Karpas-422 (cell line): ENCODE results near the gene GNAT3. TPM values are rescaled to one million over a fixed set of nuclear protein-coding genes. Genes with fewer than 3 reads are reported as not detected.

ENCODE experiments used
- DNase-seq: peaks from one replicate; pipeline ENCODE4 v3.0.0-alpha.2; 2015
- H2AFZ ChIP-seq: fragments of 200-600 bp; sonication (generic); 2 replicates; pipeline ENCODE4 v1.6.1; 2014; ENCODE audit warnings: antibody characterized with exemption, low read length, mixed read lengths
- H3K27ac ChIP-seq: fragments of 200-600 bp; sonication (generic); 2 replicates; pipeline ENCODE4 v1.5.1; 2014; ENCODE audit warnings: mild to moderate bottlenecking, low read length, moderate library complexity
- H3K27me3 ChIP-seq: fragments of 200-600 bp; sonication (generic); 2 replicates; pipeline ENCODE4 v1.6.1; 2014; ENCODE audit warnings: low read length, mixed read lengths
- H3K36me3 ChIP-seq: fragments of 200-600 bp; sonication (generic); 2 replicates; pipeline ENCODE4 v1.6.1; 2014; ENCODE audit warnings: low read length, mixed read lengths; ENCODE audit not compliant: insufficient read depth
- H3K4me1 ChIP-seq: fragments of 200-600 bp; sonication (generic); 2 replicates; pipeline ENCODE4 v1.6.1; 2014; ENCODE audit warnings: mild to moderate bottlenecking, low read length, mixed read lengths
- H3K4me2 ChIP-seq: fragments of 200-600 bp; sonication (generic); 2 replicates; pipeline ENCODE4 v1.6.1; 2014; ENCODE audit warnings: low read length, low read depth, mild to moderate bottlenecking; ENCODE audit not compliant: poor library complexity, severe bottlenecking
- H3K4me3 ChIP-seq: fragments of 200-600 bp; sonication (generic); 2 replicates; pipeline ENCODE4 v1.5.1; 2014; ENCODE audit warnings: mild to moderate bottlenecking, antibody characterized with exemption, low read length, mixed read lengths
- H3K79me2 ChIP-seq: fragments of 200-600 bp; sonication (generic); 2 replicates; pipeline ENCODE4 v1.6.1; 2014; ENCODE audit warnings: mild to moderate bottlenecking, low read length, mixed read lengths
- H3K9ac ChIP-seq: fragments of 200-600 bp; sonication (generic); 2 replicates; pipeline ENCODE4 v1.6.0; 2014; ENCODE audit warnings: low read length
- H3K9me2 ChIP-seq: fragments of 200-600 bp; sonication (generic), shearing (Covaris generic); replicated peaks from 2 replicates; pipeline ENCODE4 v1.6.0; 2014; ENCODE audit warnings: mild to moderate bottlenecking, low read length, moderate library complexity; ENCODE audit not compliant: insufficient read depth
- H3K9me3 ChIP-seq: fragments of 300-700, 200-600 bp; sonication (generic); 2 replicates; pipeline ENCODE4 v1.6.1; 2014; ENCODE audit warnings: low read length, mixed read lengths
- H4K20me1 ChIP-seq: fragments of 200-600 bp; sonication (generic); 2 replicates; pipeline ENCODE4 v1.6.1; 2014; ENCODE audit warnings: mild to moderate bottlenecking, antibody characterized with exemption, low read length, low read depth; ENCODE audit not compliant: insufficient read depth
- total RNA-seq: library from RNA; depleted of rRNA; stranded (reverse); fragments of >200 nt; shearing (Covaris generic); gene quantifications from 2 replicates; pipeline ENCODE4 v1.2.3, GENCODE V29; 2014; ENCODE audit warnings: low replicate concordance; rRNA removed

The GNAT3 gene
- 0.26 and 0.43 TPM in 2 replicates for total RNA-seq

DNA sequence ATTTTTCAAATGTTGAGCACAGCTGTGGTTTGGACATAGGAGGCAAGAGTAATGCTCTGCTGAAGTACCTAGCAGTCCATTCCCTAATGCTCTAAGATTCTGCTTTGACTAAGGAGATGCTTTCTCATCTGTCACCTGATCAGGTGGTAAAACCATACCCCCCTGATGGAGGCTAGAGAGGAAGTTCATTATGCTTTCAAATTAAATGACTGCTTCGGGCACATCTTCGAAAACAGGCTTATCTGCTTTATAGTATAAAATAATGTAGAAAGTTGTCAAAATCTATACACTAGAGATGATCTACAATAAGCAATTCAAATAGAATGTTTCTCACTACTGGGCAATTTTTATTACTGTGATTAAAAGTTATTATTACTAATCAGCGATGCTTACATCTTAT is at the start of gene GNAT3:
Gene GNAT3 (minus strand): TSS at position 101 of the 400 bp plus-strand sequence. CDS start 138 bp downstream, outside the sequence.
- DNase-seq: no peak

GRCh38 chr7:80558116-80558515 is 46.3 kb upstream of the GNAT3 start:
- Histone ChIP-seq H3K4me1 (no peaks in the 10 kb centered on the region), H3K9ac (no peak overlapping the region), H3K9me2 (no peaks in the 10 kb centered on the region), H4K20me1 (no peaks in the 10 kb centered on the region), H3K79me2 (no peaks in the 10 kb centered on the region), H3K4me3 (no peak overlapping the region), H2AFZ (no peak overlapping the region), H3K9me3 (peaks cover 28% of the 10 kb centered on the region), H3K27me3 (no peaks in the 10 kb centered on the region), H3K27ac (no peak overlapping the region), H3K36me3 (no peaks in the 10 kb centered on the region), H3K4me2 (no peak overlapping the region)
- no peak for DNase-seq

More for the DNA sequence above, at the start of gene GNAT3:
- Histone ChIP-seq H2AFZ (no peak within 1 kb of the TSS), H3K79me2 (no peaks in the 10 kb centered on the region), H3K9me2 (no peaks in the 10 kb centered on the region), H3K4me2 (no peak within 1 kb of the TSS), H3K27me3 (no peaks in the 10 kb centered on the region), H3K4me1 (no peaks in the 10 kb centered on the region; the same call in 1 of the 2 replicates), H3K4me3 (no peak within 1 kb of the TSS), H3K27ac (no peak within 1 kb of the TSS), H3K9me3 (peaks cover 10% of the 10 kb centered on the region; the same call in 1 of the 2 replicates), H3K36me3 (no peaks in the 10 kb centered on the region), H4K20me1 (no peaks in the 10 kb centered on the region), H3K9ac (no peak within 1 kb of the TSS)

DNA sequence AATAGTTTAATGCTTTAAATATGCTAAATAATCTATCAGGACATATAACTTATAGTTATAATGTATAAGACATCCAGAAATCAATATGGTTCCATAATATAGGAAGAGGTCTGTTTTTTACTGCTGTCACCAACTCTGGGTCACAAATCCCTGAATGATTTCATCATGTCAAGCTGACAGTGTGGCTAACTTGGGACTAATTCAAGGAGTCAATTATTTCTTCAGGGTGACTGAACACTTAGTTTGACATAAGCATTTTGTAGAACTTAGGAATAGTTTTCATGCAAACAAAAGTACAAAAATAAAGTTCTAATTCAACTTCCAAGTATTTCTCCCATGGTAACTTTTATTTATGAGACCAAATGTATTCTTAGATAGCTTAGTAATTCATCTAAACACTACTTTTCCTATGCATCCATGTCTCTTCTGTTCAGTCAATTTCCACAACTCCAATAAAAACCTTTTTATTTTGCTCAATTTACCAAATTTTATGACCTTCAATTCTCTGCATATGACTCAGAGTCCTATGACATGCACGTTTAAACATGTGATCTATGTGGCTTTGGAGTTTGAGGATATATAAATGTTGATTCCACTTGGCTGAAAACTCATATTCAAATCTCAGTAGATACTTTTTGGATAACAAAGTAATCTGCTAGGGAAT is 40.3 kb upstream of the GNAT3 start:
- peaks cover 26% of the 10 kb centered on the region for H3K9me3 ChIP-seq
- H3K36me3 ChIP-seq: no peaks in the 10 kb centered on the region

DNA sequence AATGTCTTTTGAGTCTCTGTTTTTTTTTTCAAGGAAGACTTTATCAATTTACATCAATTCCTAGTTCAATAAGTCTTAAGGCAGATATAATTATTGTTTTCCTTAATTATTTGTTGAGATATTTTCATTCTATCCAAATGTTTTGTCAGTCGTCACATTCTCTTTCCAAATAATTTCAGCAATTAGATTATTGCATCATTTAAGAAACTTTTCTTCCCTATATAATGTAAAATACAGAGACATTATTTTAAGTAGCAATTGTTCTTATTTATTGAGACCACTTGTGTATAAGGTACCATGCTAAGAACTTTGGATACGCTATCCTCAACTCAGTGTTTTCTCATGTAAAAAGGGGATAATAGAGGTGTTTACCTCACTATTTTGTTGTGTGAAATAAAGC is 38.1 kb upstream of the GNAT3 start:
- Histone ChIP-seq H2AFZ (no peak overlapping the region), H3K9ac (no peak overlapping the region), H4K20me1 (no peaks in the 10 kb centered on the region), H3K27ac (no peak overlapping the region), H3K79me2 (no peaks in the 10 kb centered on the region), H3K9me2 (no peaks in the 10 kb centered on the region), H3K4me2 (no peak overlapping the region), H3K4me1 (no peaks in the 10 kb centered on the region), H3K27me3 (no peaks in the 10 kb centered on the region), H3K36me3 (no peaks in the 10 kb centered on the region), H3K9me3 (peaks cover 20% of the 10 kb centered on the region), H3K4me3 (no peak overlapping the region)
- no peak for DNase-seq

More for the DNA sequence above, 40.3 kb upstream of the GNAT3 start:
- no peak overlapping the region for H3K4me3 ChIP-seq
- no peak overlapping the region for H3K27ac ChIP-seq
- no peaks in the 10 kb centered on the region for H3K79me2 ChIP-seq
- H3K9ac ChIP-seq: no peak overlapping the region
- no peaks in the 10 kb centered on the region for H3K4me1 ChIP-seq
- no peak overlapping the region for H2AFZ ChIP-seq
- no peak overlapping the region for H3K4me2 ChIP-seq
- no peaks in the 10 kb centered on the region for H4K20me1 ChIP-seq
- DNase-seq: no peak
- no peaks in the 10 kb centered on the region for H3K9me2 ChIP-seq
- no peaks in the 10 kb centered on the region for H3K27me3 ChIP-seq

- no peak overlapping the region for H2AFZ ChIP-seq
- no peak overlapping the region for H3K4me2 ChIP-seq
- H3K9me2 ChIP-seq: no peaks in the 10 kb centered on the region
- H3K9me3 ChIP-seq: peaks cover 26% of the 10 kb centered on the region
- H4K20me1 ChIP-seq: no peaks in the 10 kb centered on the region
- H3K36me3 ChIP-seq: no peaks in the 10 kb centered on the region
- no peak overlapping the region for H3K4me3 ChIP-seq
- no peak overlapping the region for H3K27ac ChIP-seq
- H3K4me1 ChIP-seq: no peaks in the 10 kb centered on the region
- no peak overlapping the region for H3K9ac ChIP-seq
- no peak for DNase-seq
- H3K79me2 ChIP-seq: no peaks in the 10 kb centered on the region
- H3K27me3 ChIP-seq: no peaks in the 10 kb centered on the region
Observed at GRCh38 chr7:80548840-80549530, 37.1 kb upstream of the GNAT3 start.

DNA sequence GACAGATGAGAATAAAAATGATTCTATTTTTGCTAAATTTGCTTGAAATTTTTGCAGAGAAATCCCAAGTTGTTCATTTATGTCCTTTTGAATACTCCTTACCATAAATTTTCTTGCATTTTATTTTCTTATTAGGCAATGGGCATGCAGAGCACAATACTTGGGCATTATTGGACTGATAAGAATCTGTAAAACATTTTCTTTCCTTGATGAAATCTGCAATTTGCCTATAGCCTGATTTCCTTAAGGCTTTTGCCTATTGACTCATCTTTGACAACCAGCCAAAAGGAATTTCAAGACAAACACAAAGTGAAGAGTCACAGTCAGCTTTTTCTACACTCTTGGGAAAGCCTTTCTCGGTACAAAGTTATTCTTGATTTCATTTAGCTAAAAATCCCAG is 30.5 kb upstream of the GNAT3 start:
- Histone ChIP-seq H3K79me2 (no peaks in the 10 kb centered on the region), H3K4me2 (no peak overlapping the region), H3K27me3 (no peaks in the 10 kb centered on the region), H2AFZ (no peak overlapping the region), H3K9me3 (peaks cover 25% of the 10 kb centered on the region), H3K4me3 (no peak overlapping the region), H4K20me1 (no peaks in the 10 kb centered on the region), H3K9ac (no peak overlapping the region), H3K4me1 (no peaks in the 10 kb centered on the region), H3K27ac (no peak overlapping the region), H3K9me2 (no peaks in the 10 kb centered on the region), H3K36me3 (no peaks in the 10 kb centered on the region)
- DNase-seq: no peak

DNA sequence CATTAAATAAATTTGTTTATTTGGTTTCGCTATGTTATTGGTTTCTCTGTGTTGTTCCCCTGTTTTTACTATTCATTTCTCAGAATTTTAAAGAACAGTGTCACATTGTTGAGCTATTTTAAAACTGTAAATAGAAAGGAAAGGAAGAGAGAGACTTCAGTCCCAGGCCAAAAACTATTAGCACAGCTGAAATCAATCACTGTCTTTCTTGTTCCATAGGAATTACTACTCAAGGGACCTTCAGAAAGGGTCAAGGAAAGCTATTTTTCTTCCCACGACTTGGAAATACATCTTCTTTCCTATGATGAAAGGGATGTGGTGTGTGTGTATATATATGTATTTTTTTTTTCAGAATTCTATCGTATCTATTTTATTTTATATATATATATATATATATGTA is 29.0 kb upstream of the GNAT3 start:
- H3K27me3 ChIP-seq: no peaks in the 10 kb centered on the region
- H3K27ac ChIP-seq: no peak overlapping the region
- no peak overlapping the region for H2AFZ ChIP-seq
- no peak for DNase-seq
- H3K4me3 ChIP-seq: no peak overlapping the region
- no peaks in the 10 kb centered on the region for H3K9me2 ChIP-seq
- no peak overlapping the region for H3K9ac ChIP-seq
- no peaks in the 10 kb centered on the region for H3K36me3 ChIP-seq
- no peaks in the 10 kb centered on the region for H4K20me1 ChIP-seq
- H3K4me1 ChIP-seq: no peaks in the 10 kb centered on the region
- H3K9me3 ChIP-seq: peaks cover 32% of the 10 kb centered on the region
- no peaks in the 10 kb centered on the region for H3K79me2 ChIP-seq
- H3K4me2 ChIP-seq: no peak overlapping the region

DNA sequence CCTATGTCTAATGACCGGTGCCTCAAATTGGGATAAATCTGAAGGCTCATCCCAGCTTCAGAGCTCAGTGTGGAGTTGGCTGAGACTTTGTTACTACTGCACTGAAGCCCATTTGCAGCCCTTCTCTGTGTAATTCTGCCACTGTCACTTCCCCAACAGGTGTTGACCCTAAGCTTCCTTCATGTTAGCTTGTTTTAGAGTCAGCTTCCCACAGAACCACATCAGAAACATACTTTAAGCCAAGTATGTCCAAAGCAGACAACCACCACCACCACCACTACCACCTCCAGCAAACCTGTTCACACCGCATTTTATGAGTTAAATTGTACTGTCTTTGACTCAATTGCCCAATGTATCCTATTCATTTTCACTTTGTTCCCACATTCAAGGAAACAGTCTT is 25.2 kb upstream of the GNAT3 start:
- no peaks in the 10 kb centered on the region for H3K79me2 ChIP-seq
- H4K20me1 ChIP-seq: no peaks in the 10 kb centered on the region
- no peak for DNase-seq
- no peak overlapping the region for H2AFZ ChIP-seq
- no peak overlapping the region for H3K4me3 ChIP-seq
- no peaks in the 10 kb centered on the region for H3K36me3 ChIP-seq
- H3K27ac ChIP-seq: no peak overlapping the region
- no peak overlapping the region for H3K9ac ChIP-seq
- H3K4me2 ChIP-seq: no peak overlapping the region
- no peaks in the 10 kb centered on the region for H3K27me3 ChIP-seq
- no peaks in the 10 kb centered on the region for H3K4me1 ChIP-seq
- peaks cover 16% of the 10 kb centered on the region; the same call in 1 of the 2 replicates for H3K9me3 ChIP-seq
- H3K9me2 ChIP-seq: no peaks in the 10 kb centered on the region
